Smooth muscle cell (in vitro differentiated cells): ENCODE results near the gene LHFPL3. TPM values are rescaled to one million over a fixed set of nuclear protein-coding genes. Genes with fewer than 3 reads are reported as not detected.

Experiments used
- DNase-seq: peaks from one replicate; lab custom pipeline; 2025; ENCODE audit not compliant: unreplicated experiment; lab: John Stamatoyannopoulos, UW
- H2AFZ ChIP-seq: fragments of 200-600 bp; sonication (generic); 2 replicates; pipeline ENCODE4 v1.6.0; 2016; ENCODE audit warnings: antibody characterized with exemption, low read depth, mild to moderate bottlenecking
- H3F3A ChIP-seq: fragments of 200-600 bp; sonication (generic); 2 replicates; pipeline ENCODE4 v1.6.0; 2017; ENCODE audit warnings: antibody characterized with exemption, low read depth
- H3K27ac ChIP-seq: fragments of 200-600 bp; sonication (generic); 2 replicates; pipeline ENCODE4 v1.5.1; 2016; ENCODE audit warnings: low read depth, mild to moderate bottlenecking
- H3K27me3 ChIP-seq: fragments of 200-600 bp; sonication (generic); 2 replicates; pipeline ENCODE4 v1.6.1; 2016; ENCODE audit warnings: low read depth, mild to moderate bottlenecking
- H3K36me3 ChIP-seq: fragments of 200-600 bp; sonication (generic); 2 replicates; pipeline ENCODE4 v1.5.1; 2016; ENCODE audit warnings: low read depth
- H3K4me1 ChIP-seq: fragments of 200-600 bp; sonication (generic); 2 replicates; pipeline ENCODE4 v1.5.1; 2016; ENCODE audit warnings: low read depth
- H3K4me2 ChIP-seq: fragments of 200-600 bp; sonication (generic); 2 replicates; pipeline ENCODE4 v1.6.0; 2016; ENCODE audit warnings: mild to moderate bottlenecking
- H3K4me3 ChIP-seq: fragments of 200-600 bp; sonication (generic); 2 replicates; pipeline ENCODE4 v1.5.1; 2016; ENCODE audit warnings: mild to moderate bottlenecking
- H3K79me2 ChIP-seq: fragments of 200-600 bp; sonication (generic); 2 replicates; pipeline ENCODE4 v1.6.0; 2016; ENCODE audit warnings: low read depth, mild to moderate bottlenecking
- H3K9ac ChIP-seq: fragments of 200-600 bp; sonication (generic); 2 replicates; pipeline ENCODE4 v1.6.0; 2016; ENCODE audit warnings: low read depth
- H3K9me3 ChIP-seq: fragments of 200-600 bp; sonication (generic); replicated peaks from 2 replicates; pipeline ENCODE4 v1.5.1; 2016; ENCODE audit warnings: low read depth
- H4K20me1 ChIP-seq: fragments of 200-600 bp; sonication (generic); 2 replicates; pipeline ENCODE4 v1.6.0; 2016; ENCODE audit warnings: low read depth
- CTCF ChIP-seq: fragments of 200-600 bp; sonication (generic); IDR thresholded peaks from 2 replicates; pipeline ENCODE4 v1.5.1; 2017; ENCODE audit warnings: borderline replicate concordance, mild to moderate bottlenecking, antibody characterized with exemption; ENCODE audit not compliant: insufficient read depth, poor library complexity, severe bottlenecking
- WGBS: methylation state at CpG from one replicate; pipeline ENCODE4 v1.1.7; 2016; ENCODE audit warnings: low lambda C conversion rate; 5-methylcytosine and 5-hydroxymethylcytosine counted together
- polyA plus RNA-seq: library from polyadenylated mRNA; unstranded; fragments of >200 nt; fragmentation: Nextera tagmentation; extraction: Ambion mirVana; gene quantifications from 2 replicates; pipeline ENCODE4 v1.2.1, GENCODE V29; 2016
- total RNA-seq: library from RNA; depleted of rRNA; stranded (reverse); fragments of >200 nt; gene quantifications from 2 replicates; pipeline ENCODE4 v1.2.3, GENCODE V29; 2014

LHFPL3 gene
- total and polyA plus RNA-seq, 2 experiments from 2014 or later, result not detected

DNA sequence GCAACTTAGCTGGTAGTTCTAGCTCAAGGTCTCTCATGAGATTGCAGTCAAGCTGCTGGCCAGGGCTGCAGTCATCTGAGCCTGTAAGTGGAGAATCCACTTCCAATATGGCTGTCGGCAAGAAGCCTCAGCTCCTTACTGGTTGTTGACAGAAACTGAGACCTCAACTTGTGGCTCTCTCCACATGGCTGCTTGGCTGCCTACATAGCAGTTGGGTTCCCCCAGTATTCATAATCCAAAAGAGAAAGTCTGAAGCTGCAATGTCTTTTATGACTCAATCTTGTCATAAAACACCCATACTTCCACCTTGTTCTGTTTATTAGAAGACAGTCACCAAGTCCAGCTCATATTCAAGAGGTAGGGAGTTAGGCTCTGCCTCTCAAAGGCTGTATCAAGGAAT lies 350.7 kb downstream of the LHFPL3 start:
- Histone ChIP-seq H3K4me2 (no peak overlapping the region), H3K9me3 (no peaks in the 10 kb centered on the region), H3K9ac (no peak overlapping the region), H4K20me1 (no peaks in the 10 kb centered on the region), H3K36me3 (no peaks in the 10 kb centered on the region), H3F3A (no peaks in the 10 kb centered on the region), H3K27me3 (no peaks in the 10 kb centered on the region), H3K79me2 (no peaks in the 10 kb centered on the region), H2AFZ (no peak overlapping the region), H3K4me1 (no peaks in the 10 kb centered on the region), H3K27ac (no peak overlapping the region), H3K4me3 (no peak overlapping the region)
- WGBS, result 95% methylated on average over 1 of the region's 1 CpG
- no peak for TF ChIP-seq CTCF
- DNase-seq, result no peak

DNA sequence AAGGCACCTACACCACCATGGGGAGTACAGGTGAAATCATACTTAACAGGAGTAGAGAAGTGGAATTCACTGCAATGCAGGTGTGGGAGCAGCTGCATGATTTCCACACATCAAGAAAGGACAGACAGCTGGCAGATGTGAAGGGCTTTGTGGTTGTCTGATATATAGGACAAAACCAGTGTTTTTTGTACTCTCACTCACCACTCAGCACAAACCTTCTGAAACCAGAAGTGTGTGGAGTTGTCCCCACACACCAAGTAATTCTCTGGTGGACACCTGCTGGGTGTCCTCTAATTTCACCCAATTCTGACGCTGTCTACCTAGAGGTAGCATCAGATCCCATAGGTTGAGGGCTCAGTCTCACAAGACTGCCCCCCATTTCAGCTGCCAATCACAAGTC lies 357.9 kb downstream of the LHFPL3 start:
- no peaks in the 10 kb centered on the region for H3K4me1 ChIP-seq
- H3F3A ChIP-seq, result no peaks in the 10 kb centered on the region
- H3K79me2 ChIP-seq, result no peaks in the 10 kb centered on the region
- H3K4me3 ChIP-seq, result no peak overlapping the region
- H4K20me1 ChIP-seq, result no peaks in the 10 kb centered on the region
- no peak for DNase-seq
- no peaks in the 10 kb centered on the region for H3K9me3 ChIP-seq
- H3K36me3 ChIP-seq, result no peaks in the 10 kb centered on the region
- 79% methylated on average over 1 of the region's 1 CpG for WGBS
- H3K27me3 ChIP-seq, result no peaks in the 10 kb centered on the region
- no peak overlapping the region for H2AFZ ChIP-seq
- TF ChIP-seq CTCF, result no peak
- H3K4me2 ChIP-seq, result no peak overlapping the region
- no peak overlapping the region for H3K27ac ChIP-seq
- no peak overlapping the region for H3K9ac ChIP-seq

DNA sequence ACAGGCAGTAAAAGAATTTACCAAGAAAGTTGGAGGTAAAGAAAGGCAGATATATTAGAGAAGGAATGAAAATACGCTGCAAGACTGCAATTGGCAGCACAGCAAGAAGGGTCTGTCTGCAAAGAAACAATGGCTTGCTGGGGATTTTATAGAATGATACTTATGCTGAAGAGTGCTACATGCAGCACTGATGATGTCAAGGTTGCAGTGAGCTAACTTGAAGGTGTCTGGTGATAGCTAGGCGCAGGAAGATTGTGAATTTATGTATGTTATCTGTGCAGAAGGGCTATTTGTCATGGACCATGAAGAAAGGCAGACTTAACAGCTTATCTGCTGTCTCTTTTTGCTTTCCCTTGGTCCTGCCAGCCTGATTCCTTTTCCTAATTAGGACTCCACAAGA lies 366.3 kb downstream of the LHFPL3 start:
- TF ChIP-seq CTCF, result no peak
- H3K4me3 ChIP-seq, result no peak overlapping the region
- 69% methylated on average over 2 of the region's 2 CpGs for WGBS
- no peak overlapping the region for H3K9ac ChIP-seq
- no peaks in the 10 kb centered on the region for H3K4me1 ChIP-seq
- no peak for DNase-seq
- H3K27ac ChIP-seq, result no peak overlapping the region
- H2AFZ ChIP-seq, result no peak overlapping the region
- H3K4me2 ChIP-seq, result no peak overlapping the region
- no peaks in the 10 kb centered on the region for H3K36me3 ChIP-seq
- no peaks in the 10 kb centered on the region for H3F3A ChIP-seq
- H3K27me3 ChIP-seq, result no peaks in the 10 kb centered on the region
- no peaks in the 10 kb centered on the region for H4K20me1 ChIP-seq
- H3K79me2 ChIP-seq, result no peaks in the 10 kb centered on the region
- no peaks in the 10 kb centered on the region for H3K9me3 ChIP-seq

DNA sequence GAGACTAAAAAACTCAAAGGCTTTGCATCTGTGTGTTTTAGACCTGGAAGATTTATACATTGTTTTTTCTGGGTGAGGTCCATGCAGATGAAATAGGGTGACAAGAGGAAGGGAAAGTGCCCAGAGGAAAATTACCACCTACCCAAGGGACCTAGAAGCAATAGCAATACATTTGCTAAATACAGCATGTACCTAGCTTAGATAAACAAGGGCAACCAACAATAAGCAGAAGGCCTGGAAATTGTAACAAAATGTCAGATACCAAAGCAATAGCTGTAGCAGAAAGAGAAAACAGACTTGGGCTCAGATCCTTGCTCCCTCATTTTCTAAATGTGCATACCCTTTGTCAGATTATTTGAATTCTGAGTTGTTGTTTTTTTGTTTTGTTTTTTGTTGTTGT lies 367.2 kb downstream of the LHFPL3 start:
- no peaks in the 10 kb centered on the region for H3K79me2 ChIP-seq
- H3K4me2 ChIP-seq, result no peak overlapping the region
- no peaks in the 10 kb centered on the region for H3K36me3 ChIP-seq
- no peak overlapping the region for H3K27ac ChIP-seq
- H3K9ac ChIP-seq, result no peak overlapping the region
- no peaks in the 10 kb centered on the region for H4K20me1 ChIP-seq
- DNase-seq, result no peak
- H3F3A ChIP-seq, result no peaks in the 10 kb centered on the region
- no peaks in the 10 kb centered on the region for H3K27me3 ChIP-seq
- no peak overlapping the region for H2AFZ ChIP-seq
- H3K4me3 ChIP-seq, result no peak overlapping the region
- TF ChIP-seq CTCF, result no peak
- no peaks in the 10 kb centered on the region for H3K4me1 ChIP-seq
- no peaks in the 10 kb centered on the region for H3K9me3 ChIP-seq
